Neural progenitor cell (in vitro differentiated cells): ENCODE results near the gene ASPHD2. TPM values are rescaled to one million over a fixed set of nuclear protein-coding genes. Genes with fewer than 3 reads are reported as not detected.

Experiments
- DNase-seq: peaks from one replicate; pipeline ENCODE4 v3.0.0-alpha.2; 2016; ENCODE audit warnings: low spot score
- H2AFZ ChIP-seq: fragments of 200-600 bp; sonication (generic); replicated peaks from 2 replicates; pipeline ENCODE4 v1.6.1; 2016; ENCODE audit warnings: antibody characterized with exemption
- H3F3A ChIP-seq: fragments of 200-600 bp; sonication (generic); 2 replicates; pipeline ENCODE4 v1.6.1; 2016; ENCODE audit warnings: antibody characterized with exemption, low read depth
- H3K27ac ChIP-seq: fragments of 200-600 bp; sonication (generic); 2 replicates; pipeline ENCODE4 v1.5.1; 2016; ENCODE audit warnings: mild to moderate bottlenecking
- H3K27me3 ChIP-seq: fragments of 200-600 bp; sonication (generic); 2 replicates; pipeline ENCODE4 v1.6.1; 2016; ENCODE audit warnings: mild to moderate bottlenecking, moderate library complexity
- H3K36me3 ChIP-seq: fragments of 200-600 bp; sonication (generic); 2 replicates; pipeline ENCODE4 v1.5.1; 2016
- H3K4me1 ChIP-seq: fragments of 200-600 bp; sonication (generic); 2 replicates; pipeline ENCODE4 v1.6.1; 2016; ENCODE audit warnings: mixed run types
- H3K4me2 ChIP-seq: fragments of 200-600 bp; sonication (generic); 2 replicates; pipeline ENCODE4 v1.6.1; 2016
- H3K4me3 ChIP-seq: fragments of 200-600 bp; sonication (generic); 2 replicates; pipeline ENCODE4 v1.5.1; 2016
- H3K79me2 ChIP-seq: fragments of 200-600 bp; sonication (generic); 2 replicates; pipeline ENCODE4 v1.6.1; 2016; ENCODE audit warnings: low read depth
- H3K9ac ChIP-seq: fragments of 200-600 bp; sonication (generic); 2 replicates; pipeline ENCODE4 v1.6.1; 2016
- H3K9me3 ChIP-seq: fragments of 200-600 bp; sonication (generic); 2 replicates; pipeline ENCODE4 v1.5.1; 2016; ENCODE audit warnings: low read depth
- H4K20me1 ChIP-seq: fragments of 200-600 bp; sonication (generic); 2 replicates; pipeline ENCODE4 v1.6.1; 2016; ENCODE audit warnings: low read depth
- H3K27ac Mint-ChIP-seq: 3 replicates; pipeline ENCODE4 v1.8.0; 2021; ENCODE audit warnings: mixed read lengths
- H3K27me3 Mint-ChIP-seq: 2 replicates; pipeline ENCODE4 v1.8.0; 2022; ENCODE audit warnings: low read depth, mild to moderate bottlenecking, inconsistent platforms, moderate library complexity, mixed read lengths; ENCODE audit not compliant: insufficient read depth
- H3K36me3 Mint-ChIP-seq: 3 replicates; pipeline ENCODE4 v1.8.0; 2021; ENCODE audit warnings: mixed read lengths
- H3K4me1 Mint-ChIP-seq: 3 replicates; pipeline ENCODE4 v1.8.0; 2021; ENCODE audit warnings: mixed read lengths
- H3K4me3 Mint-ChIP-seq: 3 replicates; pipeline ENCODE4 v1.8.0; 2021; ENCODE audit warnings: mild to moderate bottlenecking, moderate library complexity, mixed read lengths
- H3K9me3 Mint-ChIP-seq: 3 replicates; pipeline ENCODE4 v1.8.0; 2020; ENCODE audit warnings: mixed read lengths
- EZH2 ChIP-seq: fragments of 200-600 bp; sonication (generic); IDR thresholded peaks from 2 replicates; pipeline ENCODE4 v1.6.1; 2017; ENCODE audit warnings: antibody characterized with exemption, mild to moderate bottlenecking, moderate library complexity
- EZH2phosphoT487 ChIP-seq: fragments of 200-600 bp; sonication (generic); IDR thresholded peaks from 2 replicates; pipeline ENCODE4 v1.6.1; 2017; ENCODE audit warnings: antibody characterized with exemption
- total RNA-seq: library from RNA; depleted of rRNA; stranded (reverse); fragments of >200 nt; gene quantifications from 2 replicates; pipeline ENCODE4 v1.2.3, GENCODE V29; 2015; ENCODE audit warnings: low replicate concordance
- TF ChIP-seq, protein P1 (sequence below): fragments of 200-600 bp; sonication (generic); IDR thresholded peaks from 2 replicates; pipeline ENCODE4 v1.5.1; 2017; ENCODE audit warnings: antibody characterized with exemption, mild to moderate bottlenecking

ASPHD2 gene
- total RNA-seq, 1 donor from 2014 or later, result 9.3 TPM

DNA sequence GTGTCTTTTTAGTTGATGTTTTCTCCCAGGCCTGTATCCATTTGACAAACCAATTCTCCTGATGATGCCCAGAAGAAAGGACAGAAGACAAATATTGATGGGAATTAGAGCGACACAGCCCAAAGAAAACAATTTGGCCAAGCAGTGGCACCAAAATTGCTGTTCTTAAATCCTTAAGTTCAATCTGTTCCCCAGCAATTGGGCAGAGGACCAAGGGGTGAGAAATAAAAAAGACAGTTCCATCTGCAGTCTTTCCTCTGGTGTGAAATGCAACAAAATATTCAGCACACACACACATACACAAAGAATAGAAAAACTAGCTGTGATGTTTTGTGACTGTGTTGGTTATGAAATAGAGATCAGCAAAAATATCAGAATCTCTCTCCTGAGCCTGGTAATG, 38.0 kb upstream of the ASPHD2 start:
- Histone ChIP-seq H3K4me1 (peaks cover 30% of the 10 kb centered on the region), H3K9me3 (no peaks in the 10 kb centered on the region), H3K9ac (no peak overlapping the region), H3K79me2 (no peaks in the 10 kb centered on the region), H2AFZ (peak overlapping the region; percentile 78), H3F3A (peaks cover 28% of the 10 kb centered on the region), H3K36me3 (no peaks in the 10 kb centered on the region), H4K20me1 (no peaks in the 10 kb centered on the region), H3K4me3 (no peak overlapping the region), H3K27ac (peak overlapping the region; percentile 49), H3K27me3 (no peaks in the 10 kb centered on the region), H3K4me2 (no peak overlapping the region)
- Mint-ChIP-seq H3K36me3 (no peaks in the 10 kb centered on the region), H3K4me3 (no peak overlapping the region), H3K27ac (peak overlapping the region; percentile 54), H3K9me3 (peaks cover 4% of the 10 kb centered on the region), H3K27me3 (no peaks in the 10 kb centered on the region), H3K4me1 (peaks cover 30% of the 10 kb centered on the region)
- no peak for DNase-seq
- TF ChIP-seq EZH2 (no peak), EZH2phosphoT487 (no peak)
- TF ChIP-seq, protein P1, sequence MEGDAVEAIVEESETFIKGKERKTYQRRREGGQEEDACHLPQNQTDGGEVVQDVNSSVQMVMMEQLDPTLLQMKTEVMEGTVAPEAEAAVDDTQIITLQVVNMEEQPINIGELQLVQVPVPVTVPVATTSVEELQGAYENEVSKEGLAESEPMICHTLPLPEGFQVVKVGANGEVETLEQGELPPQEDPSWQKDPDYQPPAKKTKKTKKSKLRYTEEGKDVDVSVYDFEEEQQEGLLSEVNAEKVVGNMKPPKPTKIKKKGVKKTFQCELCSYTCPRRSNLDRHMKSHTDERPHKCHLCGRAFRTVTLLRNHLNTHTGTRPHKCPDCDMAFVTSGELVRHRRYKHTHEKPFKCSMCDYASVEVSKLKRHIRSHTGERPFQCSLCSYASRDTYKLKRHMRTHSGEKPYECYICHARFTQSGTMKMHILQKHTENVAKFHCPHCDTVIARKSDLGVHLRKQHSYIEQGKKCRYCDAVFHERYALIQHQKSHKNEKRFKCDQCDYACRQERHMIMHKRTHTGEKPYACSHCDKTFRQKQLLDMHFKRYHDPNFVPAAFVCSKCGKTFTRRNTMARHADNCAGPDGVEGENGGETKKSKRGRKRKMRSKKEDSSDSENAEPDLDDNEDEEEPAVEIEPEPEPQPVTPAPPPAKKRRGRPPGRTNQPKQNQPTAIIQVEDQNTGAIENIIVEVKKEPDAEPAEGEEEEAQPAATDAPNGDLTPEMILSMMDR, result no peak

DNA sequence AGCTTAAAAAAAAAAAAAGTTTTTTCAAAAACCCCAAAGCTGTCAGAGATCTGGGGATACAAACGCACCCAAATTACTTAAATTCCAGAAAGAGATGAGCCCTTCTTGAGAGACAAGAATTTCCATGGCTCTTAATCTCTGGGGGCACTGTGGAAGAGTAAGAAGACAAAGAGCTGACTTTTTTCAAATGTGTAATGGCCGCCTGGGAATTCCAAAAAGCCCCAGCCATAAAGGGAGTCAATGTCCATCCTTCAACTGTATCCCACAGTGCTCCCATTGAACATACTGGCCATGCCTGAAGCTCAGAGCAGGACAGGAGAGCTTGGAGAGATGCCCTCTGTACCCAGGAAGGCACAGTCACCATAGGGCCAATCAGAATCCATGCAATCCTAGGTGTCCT, 37.4 kb upstream of the ASPHD2 start:
- Histone ChIP-seq H3K27me3 (no peaks in the 10 kb centered on the region), H2AFZ (no peak overlapping the region), H3K4me3 (no peak overlapping the region), H4K20me1 (no peaks in the 10 kb centered on the region), H3K9ac (no peak overlapping the region), H3F3A (peaks cover 28% of the 10 kb centered on the region), H3K36me3 (no peaks in the 10 kb centered on the region), H3K4me1 (peaks cover 36% of the 10 kb centered on the region), H3K4me2 (no peak overlapping the region), H3K79me2 (no peaks in the 10 kb centered on the region), H3K27ac (peak overlapping the region; percentile 49), H3K9me3 (no peaks in the 10 kb centered on the region)
- DNase-seq, result peak; percentile 50
- Mint-ChIP-seq H3K36me3 (no peaks in the 10 kb centered on the region), H3K4me3 (no peak overlapping the region), H3K27me3 (peaks cover under 1% of the 10 kb centered on the region), H3K4me1 (peaks cover 34% of the 10 kb centered on the region), H3K9me3 (peaks cover 4% of the 10 kb centered on the region), H3K27ac (no peak overlapping the region)
- TF ChIP-seq EZH2 (no peak), EZH2phosphoT487 (no peak)
- TF ChIP-seq, protein P1, result no peak

- no peak overlapping the region for H3K27ac ChIP-seq
- peak overlapping the region; percentile 31 for H3K27ac Mint-ChIP-seq
- H3K27me3 Mint-ChIP-seq, result peaks cover 4% of the 10 kb centered on the region
- peaks cover 28% of the 10 kb centered on the region for H3F3A ChIP-seq
- H3K4me3 Mint-ChIP-seq, result no peak overlapping the region
- H3K9ac ChIP-seq, result no peak overlapping the region
- no peak overlapping the region for H2AFZ ChIP-seq
- no peaks in the 10 kb centered on the region for H3K36me3 Mint-ChIP-seq
- DNase-seq, result no peak
- TF ChIP-seq EZH2, result no peak
- TF ChIP-seq, protein P1, result peak; percentile 22
- H3K4me3 ChIP-seq, result no peak overlapping the region
- peaks cover 39% of the 10 kb centered on the region for H3K4me1 Mint-ChIP-seq
- H3K4me2 ChIP-seq, result no peak overlapping the region
- no peaks in the 10 kb centered on the region for H3K27me3 ChIP-seq
- no peaks in the 10 kb centered on the region for H3K36me3 ChIP-seq
- H3K9me3 ChIP-seq, result no peaks in the 10 kb centered on the region
- no peaks in the 10 kb centered on the region for H4K20me1 ChIP-seq
- H3K9me3 Mint-ChIP-seq, result no peaks in the 10 kb centered on the region
- no peaks in the 10 kb centered on the region for H3K79me2 ChIP-seq
- H3K4me1 ChIP-seq, result peaks cover 36% of the 10 kb centered on the region
Measured at GRCh38 chr22:26393929-26394328, 35.1 kb upstream of the ASPHD2 start.
